Kidney epithelial cell (primary cell): ENCODE measurements around the gene HCN2. TPM values are rescaled to one million over a fixed set of nuclear protein-coding genes. Genes with fewer than 3 reads are reported as not detected.

Experiments
- DNase-seq: peaks from one replicate; pipeline ENCODE4 v3.0.0-alpha.2; 2010; ENCODE audit warnings: low read depth
- H3K27me3 ChIP-seq: 2 replicates; pipeline ENCODE4 v1.6.0; 2011; ENCODE audit warnings: low read length; ENCODE audit not compliant: control insufficient read depth, insufficient read depth
- H3K36me3 ChIP-seq: 2 replicates; pipeline ENCODE4 v1.5.1; 2011; ENCODE audit warnings: low read length; ENCODE audit not compliant: control insufficient read depth, insufficient read depth
- H3K4me3 ChIP-seq: 2 replicates; pipeline ENCODE4 v1.5.1; 2011; ENCODE audit warnings: low read depth, mild to moderate bottlenecking, control low read depth, low read length
- CTCF ChIP-seq: IDR thresholded peaks from 2 replicates; pipeline ENCODE4 v1.5.1; 2011; ENCODE audit warnings: mild to moderate bottlenecking, moderate library complexity, low read length, control low read depth, inconsistent platforms; ENCODE audit not compliant: insufficient read depth, poor library complexity, severe bottlenecking
- total RNA-seq: library from RNA; depleted of rRNA; stranded (reverse); fragments of >200 nt; gene quantifications from 2 replicates; pipeline ENCODE4 v1.2.3, GENCODE V29; 2015

Gene HCN2
- total RNA-seq, 1 donor from 2014 or later = 0.13 TPM

GRCh38 chr19:577439-578392 lies 12.0 kb upstream of the HCN2 start:
- peak; percentile 3 for TF ChIP-seq CTCF
- peaks cover 6% of the 10 kb centered on the region for H3K36me3 ChIP-seq
- DNase-seq = no peak
- no peaks in the 10 kb centered on the region for H3K27me3 ChIP-seq
- H3K4me3 ChIP-seq = no peak overlapping the region

GRCh38 chr19:579111-579841 lies 10.4 kb upstream of the HCN2 start:
- TF ChIP-seq CTCF = no peak
- Histone ChIP-seq H3K4me3 (no peak overlapping the region), H3K27me3 (no peaks in the 10 kb centered on the region), H3K36me3 (peaks cover 6% of the 10 kb centered on the region)
- DNase-seq = no peak

- no peak for DNase-seq
- TF ChIP-seq CTCF = no peak
- peaks cover 6% of the 10 kb centered on the region for H3K36me3 ChIP-seq
These were observed 9.9 kb upstream of the HCN2 start for GRCh38 chr19:579842-580155.

GRCh38 chr19:580274-580835 lies 9.3 kb upstream of the HCN2 start:
- peaks cover 6% of the 10 kb centered on the region for H3K36me3 ChIP-seq
- no peak overlapping the region for H3K4me3 ChIP-seq
- no peak for DNase-seq
- TF ChIP-seq CTCF = no peak
- no peaks in the 10 kb centered on the region for H3K27me3 ChIP-seq

More at GRCh38 chr19:579842-580155, 9.9 kb upstream of the HCN2 start:
- Histone ChIP-seq H3K4me3 (no peak overlapping the region), H3K27me3 (no peaks in the 10 kb centered on the region)

- TF ChIP-seq CTCF = no peak
- Histone ChIP-seq H3K27me3 (no peaks in the 10 kb centered on the region), H3K4me3 (no peak overlapping the region), H3K36me3 (peaks cover 6% of the 10 kb centered on the region)
- no peak for DNase-seq
These were observed 8.1 kb upstream of the HCN2 start for GRCh38 chr19:581399-582111.
